Transverse colon (tissue), 4 donors: Measurements from ENCODE around the gene GNPNAT1. TPM values are rescaled to one million over a fixed set of nuclear protein-coding genes. Genes with fewer than 3 reads are reported as not detected.

Experiments
- DNase-seq: peaks from one replicate; pipeline ENCODE4 v3.0.0-alpha.2; 2019
- H3K27ac ChIP-seq, 4 donors: fragments of 200-600 bp; sonication (generic); 2 replicates each; pipeline ENCODE4 v1.5.1; 2016 to 2018; ENCODE audit warnings: inconsistent platforms in 4 of 4
- H3K27me3 ChIP-seq: fragments of 200-600 bp; sonication (generic); 2 replicates; pipeline ENCODE4 v1.5.1; 2017; ENCODE audit warnings: inconsistent platforms
- H3K36me3 ChIP-seq, 4 donors: fragments of 200-600 bp; sonication (generic); 2 replicates each; pipeline ENCODE4 v1.5.1; 2017 to 2019; ENCODE audit warnings: inconsistent platforms in 4 of 4
- H3K4me1 ChIP-seq, 4 donors: fragments of 200-600 bp; sonication (generic); 2 replicates each; pipeline ENCODE4 v1.5.1; 2017 to 2020; ENCODE audit warnings: inconsistent platforms in 4 of 4
- H3K4me3 ChIP-seq, 4 donors: fragments of 200-600 bp; sonication (generic); 1 replicate in 1 of 4; 2 replicates in 3 of 4; pipeline versions ENCODE4 v1.5.1 to v1.6.1; 2017 to 2019; ENCODE audit warnings: inconsistent platforms in 4 of 4
- H3K9me3 ChIP-seq, 2 donors: fragments of 200-600 bp; sonication (generic); 2 replicates each; pipeline ENCODE4 v1.5.1; 2017 to 2019; ENCODE audit warnings: inconsistent platforms in 2 of 2
- CTCF ChIP-seq, 5 experiments: fragments of 200-600 bp in 3 of 5; fragments of 450-650 bp in 2 of 5; sonication (generic) in 3 of 5; IDR thresholded peaks; 1 replicate in 2 of 5; 2 replicates in 3 of 5; pipeline ENCODE4 v1.5.1; 2016 to 2017; ENCODE audit warnings: antibody characterized with exemption in 5 of 5, inconsistent platforms in 3 of 5, mild to moderate bottlenecking in 2 of 5, moderate library complexity in 1 of 5
- EP300 ChIP-seq: sonication (generic); formaldehyde crosslinking; IDR thresholded peaks from one replicate; pipeline ENCODE4 v1.6.1; 2017; ENCODE audit warnings: antibody characterized with exemption, low read depth
- POLR2A ChIP-seq: fragments of 450-650 bp; IDR thresholded peaks from one replicate; pipeline ENCODE4 v1.6.1; 2016; ENCODE audit warnings: antibody characterized with exemption, mild to moderate bottlenecking, moderate library complexity
- POLR2AphosphoS5 ChIP-seq, 3 donors: sonication (generic); formaldehyde crosslinking; IDR thresholded peaks; one replicate each; pipeline ENCODE4 v1.6.1; 2016; ENCODE audit warnings: antibody characterized with exemption in 3 of 3
- WGBS, 2 donors: methylation state at CpG; one replicate each; pipeline ENCODE4 v1.1.5; 2018; ENCODE audit warnings: low coverage in 1 of 2; 5-methylcytosine and 5-hydroxymethylcytosine counted together
- in situ Hi-C, 4 donors: fragments of 200-750 bp; cut with MboI; loops; one replicate each; pipeline versions ENCODE4 v1.15.0 to v1.15.1; 2017; ENCODE audit warnings: low sequenced_read_pairs in 3 of 4, low pct_ligation_motif_present in 1 of 4, low pct_unique_long_range_greater_than_20kb in 1 of 4
- intact Hi-C: fragments of 100-400 bp; cut with DNase I; formaldehyde crosslinking; loops from one replicate; pipeline ENCODE4 v1.15.1; 2023; ENCODE audit warnings: low total_unique reads
- total RNA-seq, 4 donors: library from RNA; depleted of rRNA; stranded (reverse); fragments of >200 nt; gene quantifications; one replicate each; pipeline ENCODE4 v1.1.0, GENCODE V29; 2016

Gene GNPNAT1
- total RNA-seq = 10 to 100 TPM in 2 of 4 donors, 1 to 10 TPM in 2; 7.5 to 17.1 (median 12.7) TPM

- intact Hi-C loops = no loop called here
- WGBS, 2 donors = 7 to 20% methylated on average over 1 to 40 of the region's 74 CpGs
- Histone ChIP-seq H3K9me3 (no peaks in the 10 kb centered on the region), H3K27ac (peak within 1 kb of the TSS; percentile 86 to 93 (median 90)), H3K36me3 (no peaks in the 10 kb centered on the region), H3K27me3 (no peaks in the 10 kb centered on the region), H3K4me1 (peaks cover 5 to 22% (median 10%) of the 10 kb centered on the region in 4 donors), H3K4me3 (peak within 1 kb of the TSS; percentile 39 to 74 (median 68))
- peak; percentile 90 for DNase-seq
- in situ Hi-C loops = no loop called here
- TF ChIP-seq CTCF (IDR thresholded peaks at IDR 0.05) = peak in 1 of 5 experiments; percentile 12
- no peak for TF ChIP-seq EP300
- peak; percentile 82 to 91 (median 89) for TF ChIP-seq POLR2AphosphoS5 (IDR thresholded peaks at IDR 0.05)
- TF ChIP-seq POLR2A = peak; percentile 84
Observed at GRCh38 chr14:52791223-52792096, at the start of gene GNPNAT1. Gene GNPNAT1, minus strand, starts transcription at chr14:52791607. Its CDS starts 6,957 bp downstream, at chr14:52784650.

- Histone ChIP-seq H3K4me1 (peaks cover 0 to 10% (median 6%) of the 10 kb centered on the region in 4 donors), H3K4me3 (no peak overlapping the region), H3K27me3 (no peaks in the 10 kb centered on the region), H3K27ac (no peak overlapping the region), H3K36me3 (no peaks in the 10 kb centered on the region), H3K9me3 (no peaks in the 10 kb centered on the region)
- no peak for DNase-seq
- in situ Hi-C loops = loop anchor here in 1 of 4 donors (25.0 kb wide), 1 partner anchor 221 kb away; no protein-coding TSS in a partner anchor
- WGBS, 2 donors = 39 to 51% methylated on average over 3 of the region's 3 CpGs
- TF ChIP-seq CTCF (IDR thresholded peaks at IDR 0.05) (no peak), POLR2A (no peak), POLR2AphosphoS5 (IDR thresholded peaks at IDR 0.05) (no peak), EP300 (no peak)
- intact Hi-C loops = no loop called here
Observed at GRCh38 chr14:52840877-52841276, 49.5 kb upstream of the GNPNAT1 start.

GRCh38 chr14:52837451-52837850 lies 46.0 kb upstream of the GNPNAT1 start:
- no peak for DNase-seq
- H3K27me3 ChIP-seq = no peaks in the 10 kb centered on the region
- WGBS, 2 donors = 78 to 81% methylated on average over 7 of the region's 7 CpGs
- H3K36me3 ChIP-seq = no peaks in the 10 kb centered on the region
- no peaks in the 10 kb centered on the region for H3K4me1 ChIP-seq
- TF ChIP-seq EP300 (no peak), POLR2A (no peak), CTCF (IDR thresholded peaks at IDR 0.05) (no peak), POLR2AphosphoS5 (IDR thresholded peaks at IDR 0.05) (no peak)
- H3K27ac ChIP-seq = no peak overlapping the region
- no peak overlapping the region for H3K4me3 ChIP-seq
- no peaks in the 10 kb centered on the region for H3K9me3 ChIP-seq
- intact Hi-C loops (no loop called here), in situ Hi-C loops (loop anchor here in 1 of 4 donors (25.0 kb wide), 1 partner anchor 225 kb away; no protein-coding TSS in a partner anchor)

- TF ChIP-seq EP300 (no peak), CTCF (IDR thresholded peaks at IDR 0.05) (no peak), POLR2AphosphoS5 (IDR thresholded peaks at IDR 0.05) (no peak), POLR2A (no peak)
- Histone ChIP-seq H3K27me3 (no peaks in the 10 kb centered on the region), H3K36me3 (no peaks in the 10 kb centered on the region), H3K9me3 (no peaks in the 10 kb centered on the region), H3K27ac (no peak overlapping the region), H3K4me3 (no peak overlapping the region), H3K4me1 (no peaks in the 10 kb centered on the region)
- WGBS, 2 donors = 85 to 86% methylated on average over 4 to 9 of the region's 9 CpGs
- no peak for DNase-seq
- intact Hi-C loops = no loop called here
- in situ Hi-C loops = loop anchor here in 1 of 4 donors (25.0 kb wide), 1 partner anchor 226 kb away; no protein-coding TSS in a partner anchor
Observed at GRCh38 chr14:52836063-52836462, 44.7 kb upstream of the GNPNAT1 start.
